C4-2B (cell line): Measurements from ENCODE around the gene MMADHC.

Experiments
- H3K27ac ChIP-seq: fragments of 450-650 bp; 2 replicates; pipeline ENCODE4 v1.5.1; 2017
- ZFX ChIP-seq: fragments of 450-650 bp; IDR thresholded peaks from 2 replicates; pipeline ENCODE4 v1.6.1; 2017
- TF ChIP-seq, protein P1 (sequence below): fragments of 450-650 bp; conservative IDR thresholded peaks from 2 replicates; pipeline ENCODE4 v1.5.1; 2017; ENCODE audit warnings: mild to moderate bottlenecking

MMADHC gene

GRCh38 chr2:149603248-149603647, 15.7 kb upstream of the MMADHC start:
- H3K27ac ChIP-seq, result no peak overlapping the region
- TF ChIP-seq, protein P1, sequence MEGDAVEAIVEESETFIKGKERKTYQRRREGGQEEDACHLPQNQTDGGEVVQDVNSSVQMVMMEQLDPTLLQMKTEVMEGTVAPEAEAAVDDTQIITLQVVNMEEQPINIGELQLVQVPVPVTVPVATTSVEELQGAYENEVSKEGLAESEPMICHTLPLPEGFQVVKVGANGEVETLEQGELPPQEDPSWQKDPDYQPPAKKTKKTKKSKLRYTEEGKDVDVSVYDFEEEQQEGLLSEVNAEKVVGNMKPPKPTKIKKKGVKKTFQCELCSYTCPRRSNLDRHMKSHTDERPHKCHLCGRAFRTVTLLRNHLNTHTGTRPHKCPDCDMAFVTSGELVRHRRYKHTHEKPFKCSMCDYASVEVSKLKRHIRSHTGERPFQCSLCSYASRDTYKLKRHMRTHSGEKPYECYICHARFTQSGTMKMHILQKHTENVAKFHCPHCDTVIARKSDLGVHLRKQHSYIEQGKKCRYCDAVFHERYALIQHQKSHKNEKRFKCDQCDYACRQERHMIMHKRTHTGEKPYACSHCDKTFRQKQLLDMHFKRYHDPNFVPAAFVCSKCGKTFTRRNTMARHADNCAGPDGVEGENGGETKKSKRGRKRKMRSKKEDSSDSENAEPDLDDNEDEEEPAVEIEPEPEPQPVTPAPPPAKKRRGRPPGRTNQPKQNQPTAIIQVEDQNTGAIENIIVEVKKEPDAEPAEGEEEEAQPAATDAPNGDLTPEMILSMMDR, result no peak
- TF ChIP-seq ZFX, result no peak

- no peak overlapping the region for H3K27ac ChIP-seq
- TF ChIP-seq ZFX, result no peak
- TF ChIP-seq, protein P1, result no peak
These were observed 13.7 kb upstream of the MMADHC start for GRCh38 chr2:149601141-149601796.

DNA sequence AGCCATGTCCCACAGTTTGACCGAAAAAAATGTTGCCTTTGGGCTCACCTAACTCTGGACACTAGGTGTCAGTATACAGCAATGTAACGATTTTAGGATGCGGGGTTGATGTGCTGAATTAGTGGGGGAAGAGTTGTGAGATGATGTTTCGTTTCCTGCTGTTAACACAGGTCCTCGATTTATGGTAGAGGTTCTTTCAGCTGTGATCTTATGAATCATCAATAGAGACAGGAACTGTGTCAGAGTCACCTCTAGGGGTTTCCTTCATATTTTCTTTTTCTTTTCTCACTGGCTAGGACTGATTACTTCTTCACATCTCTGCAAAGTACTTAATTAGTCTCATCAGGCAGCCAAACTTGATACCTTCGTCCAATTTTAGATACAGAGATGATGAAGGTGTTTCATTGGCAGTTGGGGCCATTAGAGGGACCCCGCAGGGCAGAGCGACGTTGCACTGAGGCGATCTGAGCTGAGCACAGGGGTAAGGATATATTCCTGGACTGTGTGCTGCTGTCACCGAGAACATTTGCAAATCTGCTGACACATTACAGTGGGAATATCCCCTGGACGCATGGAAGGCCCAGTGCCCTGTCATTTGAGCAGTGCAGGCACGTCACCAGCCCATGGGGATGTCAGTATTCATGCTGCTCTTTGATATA, 10.2 kb upstream of the MMADHC start:
- H3K27ac ChIP-seq, result no peak overlapping the region
- TF ChIP-seq, protein P1, result peak; percentile 83
- TF ChIP-seq ZFX, result no peak

DNA sequence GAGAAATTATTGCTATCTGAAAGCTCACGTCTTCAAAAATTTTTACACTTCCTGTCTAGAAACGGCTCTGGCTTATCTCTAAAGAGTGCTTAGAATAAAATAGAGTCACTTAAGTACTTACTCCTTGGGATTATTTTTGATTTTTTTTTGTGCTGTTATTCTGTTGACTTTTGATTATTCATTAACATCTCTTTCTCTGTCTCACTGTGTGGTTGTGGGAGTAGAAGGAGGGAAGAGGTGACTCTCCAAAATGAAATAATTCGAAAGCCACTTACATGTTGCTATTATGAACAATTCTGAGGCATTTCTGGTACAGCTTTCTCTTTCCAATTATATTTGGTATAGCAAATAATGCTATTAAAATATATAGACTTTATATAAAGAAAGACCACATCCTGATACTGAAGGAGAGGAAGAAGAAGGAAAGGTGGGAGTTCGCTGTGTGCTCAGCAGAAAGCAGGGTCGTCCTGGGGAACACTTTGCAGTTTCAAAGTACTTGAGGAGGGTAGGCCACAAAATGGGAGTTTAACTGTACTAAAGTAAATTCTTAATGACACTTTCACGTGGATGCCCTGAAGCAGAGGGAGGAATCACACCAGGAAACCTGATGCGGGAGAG, 9.6 kb upstream of the MMADHC start:
- H3K27ac ChIP-seq, result no peak overlapping the region
- TF ChIP-seq ZFX, result no peak
- TF ChIP-seq, protein P1, result no peak

DNA sequence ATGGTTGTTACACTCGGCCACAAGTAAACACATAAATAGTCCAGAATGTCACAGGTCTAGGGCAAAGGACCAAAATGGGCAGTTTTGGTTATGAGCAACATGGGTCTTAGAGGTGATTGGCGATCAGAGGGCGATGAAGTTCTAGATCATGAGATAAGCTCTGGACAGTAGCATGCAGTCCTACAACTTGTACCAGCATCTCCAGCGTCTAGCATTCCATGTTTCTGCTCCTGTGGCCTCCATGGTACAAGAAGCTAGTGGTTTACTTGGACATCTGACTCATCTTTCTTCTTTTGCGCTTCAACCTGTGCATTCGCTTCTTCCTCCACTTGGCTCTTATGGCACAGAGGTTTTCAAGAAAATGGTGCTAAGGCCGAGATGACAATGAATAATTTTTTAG, 8.9 kb upstream of the MMADHC start:
- H3K27ac ChIP-seq, result no peak overlapping the region
- TF ChIP-seq ZFX, result no peak
- TF ChIP-seq, protein P1, result no peak

DNA sequence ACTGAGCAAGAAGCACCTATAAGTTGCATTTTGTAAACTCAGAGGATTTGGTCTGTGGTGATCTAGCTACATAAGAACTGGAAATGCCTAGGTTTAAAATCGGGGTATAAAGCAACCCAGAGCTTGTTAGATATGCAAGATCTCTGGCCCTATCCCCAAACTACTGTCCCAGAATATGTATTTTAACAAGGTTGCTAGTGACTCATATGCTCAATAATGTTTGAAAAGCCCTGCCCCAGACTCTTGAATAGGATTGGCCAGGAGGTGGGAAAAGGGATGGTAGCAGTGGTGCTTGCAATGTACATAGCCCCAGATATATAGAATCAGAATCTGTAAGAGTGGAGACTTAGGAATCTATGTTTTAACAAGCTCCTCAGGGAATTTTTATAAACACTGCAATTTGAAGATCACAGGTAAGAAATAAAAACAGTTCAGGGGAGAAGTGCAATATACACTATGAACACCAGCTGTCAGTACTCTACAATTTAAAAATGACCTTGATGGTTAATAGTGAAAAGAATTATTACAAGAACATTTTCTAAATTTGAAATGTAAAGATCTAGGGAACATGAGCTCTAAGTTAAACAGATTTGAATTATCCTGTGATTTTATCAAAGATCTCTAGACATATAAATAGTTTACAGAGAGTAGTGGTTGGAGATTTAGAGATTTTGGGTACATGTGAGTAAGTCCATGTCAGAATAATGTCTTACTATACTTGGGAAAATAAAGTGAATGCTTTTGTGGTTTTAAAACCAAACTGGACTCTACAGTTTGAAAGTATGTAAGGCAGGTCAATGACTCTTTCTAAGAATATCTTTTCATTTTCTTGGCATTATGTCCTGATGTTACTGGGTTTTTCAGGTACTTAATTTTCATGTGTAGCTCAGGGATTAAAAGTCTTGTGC, 7.7 kb upstream of the MMADHC start:
- H3K27ac ChIP-seq, result no peak overlapping the region
- TF ChIP-seq, protein P1, result peak; percentile 82
- TF ChIP-seq ZFX, result no peak
